ENCODE measurements around the gene KCNJ12.
"Not testable (repeated sequence)": the region's sequence is repeated elsewhere in the genome, so short reads cannot be mapped to it uniquely, and the experiment has no call there.

DNA sequence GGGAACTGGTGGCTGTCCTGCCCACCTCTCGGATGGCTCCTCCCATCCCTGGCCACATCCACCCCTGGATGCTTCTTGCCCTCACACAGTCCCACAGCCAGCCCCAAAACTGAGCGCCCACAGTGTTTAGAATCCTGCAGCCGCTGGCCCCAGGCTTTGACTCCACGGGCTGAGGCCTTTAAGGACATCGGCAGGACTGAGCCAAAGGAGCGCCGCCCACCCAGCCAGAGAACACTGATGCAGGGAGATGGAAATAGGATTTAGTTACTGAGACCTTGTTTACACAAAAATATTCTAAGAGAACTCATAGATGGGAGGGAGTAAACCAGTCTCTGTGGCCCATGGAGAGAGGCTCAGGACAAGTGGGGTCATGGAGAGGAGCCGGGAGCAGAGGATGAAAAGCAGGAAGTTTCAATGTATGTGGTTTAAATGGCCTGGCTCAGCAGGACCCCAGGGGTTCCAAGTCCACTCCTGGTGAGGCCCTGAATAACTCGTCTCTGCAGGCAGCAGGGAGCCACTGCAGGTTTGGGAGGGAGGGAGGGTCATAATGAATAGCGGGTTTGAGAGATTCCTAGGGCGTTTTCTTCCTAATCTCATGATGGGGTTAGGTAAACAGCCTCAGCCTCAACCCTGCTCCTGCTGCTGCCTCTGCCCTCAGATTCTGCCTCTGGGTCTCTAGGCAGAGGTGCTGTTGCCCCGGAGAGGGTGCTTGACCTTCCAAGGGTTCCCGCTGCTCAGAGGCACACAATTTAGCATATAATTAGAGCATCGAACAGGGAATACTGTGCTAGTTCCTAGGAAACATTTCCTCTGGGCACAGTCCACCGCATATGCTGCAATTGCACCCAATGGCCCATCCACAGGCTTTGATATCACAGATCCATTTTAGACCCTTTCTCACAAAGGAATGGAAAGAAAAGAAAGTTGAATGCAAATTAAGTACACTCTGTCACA is 61.0 kb downstream of the KCNJ12 start:
- not testable (repeated sequence) for TF ChIP-seq CREB1 (CRISPR knock-in tag; IDR thresholded peaks at IDR 0.05; ENCODE audit: low read depth); STAT1 (IDR thresholded peaks at IDR 0.05; ENCODE audit: unreplicated experiment); CTCF (conservative IDR thresholded peaks at IDR 0.05; ENCODE audit: low read depth in 2 of 2); EZH2 (IDR thresholded peaks at IDR 0.05; ENCODE audit: low read depth, unreplicated experiment)

Data from GM23338 (cell line).